Midbrain (tissue), 1 donor: ENCODE data around the gene GLA.

ENCODE experiments used
- DNase-seq: peaks from one replicate; lab custom pipeline; 2025; lab: John Stamatoyannopoulos, UW

The GLA gene

DNA sequence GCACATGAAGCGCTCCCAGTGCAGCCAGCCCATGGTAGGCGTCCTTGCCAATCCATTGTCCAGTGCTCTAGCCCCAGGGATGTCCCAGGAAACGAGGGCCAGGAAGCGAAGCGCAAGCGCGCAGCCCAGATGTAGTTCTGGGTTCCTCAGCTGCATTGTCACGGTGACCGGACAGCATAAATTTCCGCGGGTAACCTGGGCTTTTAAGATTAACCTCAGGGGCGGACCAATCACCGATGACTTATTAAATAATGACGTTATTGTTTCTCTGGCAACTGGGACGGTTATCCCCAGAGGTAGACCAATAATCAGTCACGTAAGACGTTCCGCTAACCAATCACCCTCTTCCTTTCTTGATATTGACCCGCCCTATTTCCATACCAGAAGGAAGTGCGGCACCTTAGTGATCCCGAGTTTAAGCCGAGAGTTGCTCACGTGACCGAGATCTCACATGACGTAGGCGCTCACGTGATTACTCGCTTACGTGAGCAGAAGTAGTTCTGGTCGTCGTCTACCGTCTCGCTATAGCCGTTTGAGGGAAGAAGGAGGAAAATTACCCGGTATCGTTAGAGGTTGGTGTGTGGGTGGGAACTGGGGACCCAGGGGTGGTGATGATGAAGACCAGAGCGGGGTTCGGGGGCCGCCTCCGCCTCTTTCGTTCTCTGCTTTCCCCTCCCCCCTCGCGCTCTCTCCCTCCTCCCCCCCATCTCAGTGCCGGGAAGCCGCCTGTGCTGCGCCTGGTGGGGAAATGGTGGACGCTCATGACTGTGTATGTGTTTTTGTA is at the start of gene GLA, which contains the start of gene HNRNPH2:
Gene GLA (minus strand): TSS at position 178 of the 784 bp plus-strand sequence. CDS start 22 bp downstream, at position 156.
Gene HNRNPH2 (plus strand): TSS at position 475 of the 784 bp plus-strand sequence. CDS start 3,767 bp downstream, outside the sequence.
- peak; percentile 90 for DNase-seq

- no peak for DNase-seq
Observed at GRCh38 chrX:101452056-101452455, 44.3 kb upstream of the GLA start.

DNA sequence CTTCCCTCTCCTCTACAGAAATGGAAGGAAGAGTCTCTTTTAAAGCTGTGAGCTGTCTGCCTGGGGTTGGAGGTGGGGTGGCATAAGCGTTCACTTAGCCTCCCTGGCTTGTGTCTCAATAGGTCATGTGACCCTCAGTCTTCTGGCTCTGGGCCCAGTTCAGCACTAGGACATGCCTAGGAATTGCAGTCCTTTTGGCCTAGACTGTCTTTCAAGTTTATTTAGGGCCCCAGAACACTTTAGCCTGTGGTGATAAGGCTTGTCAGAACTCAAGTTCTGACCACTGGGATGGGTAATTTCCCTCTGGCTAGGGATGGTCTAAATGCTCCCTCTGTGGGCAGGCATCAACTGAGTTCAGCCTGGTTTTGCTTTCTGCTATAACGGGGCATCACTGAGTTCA is 43.2 kb upstream of the GLA start:
- no peak for DNase-seq

- DNase-seq = no peak
Observed at GRCh38 chrX:101450085-101450484, 42.4 kb upstream of the GLA start.

GRCh38 chrX:101449279-101449678 is 41.6 kb upstream of the GLA start:
- DNase-seq = no peak

DNA sequence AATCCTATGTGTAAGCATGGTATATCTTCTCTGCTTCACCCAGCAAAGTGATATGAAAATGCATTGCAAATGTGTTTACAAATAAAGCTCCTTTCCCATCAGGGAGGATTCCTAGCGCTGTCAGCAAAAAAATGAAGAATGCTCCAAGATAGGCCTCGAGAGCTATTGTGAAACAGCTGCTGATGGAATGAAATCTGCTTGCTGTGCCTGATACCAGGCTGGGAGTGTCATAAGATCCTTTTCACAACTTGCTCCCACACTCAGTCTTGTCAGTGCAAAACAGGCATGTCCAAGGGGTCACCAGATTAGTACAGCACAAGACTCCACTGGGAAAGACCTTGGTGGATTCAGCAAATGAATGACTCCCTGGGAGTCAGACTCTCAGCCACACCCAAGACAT is 34.4 kb upstream of the GLA start:
- DNase-seq = no peak

GRCh38 chrX:101430457-101431078 is 22.8 kb upstream of the GLA start:
- no peak for DNase-seq

DNA sequence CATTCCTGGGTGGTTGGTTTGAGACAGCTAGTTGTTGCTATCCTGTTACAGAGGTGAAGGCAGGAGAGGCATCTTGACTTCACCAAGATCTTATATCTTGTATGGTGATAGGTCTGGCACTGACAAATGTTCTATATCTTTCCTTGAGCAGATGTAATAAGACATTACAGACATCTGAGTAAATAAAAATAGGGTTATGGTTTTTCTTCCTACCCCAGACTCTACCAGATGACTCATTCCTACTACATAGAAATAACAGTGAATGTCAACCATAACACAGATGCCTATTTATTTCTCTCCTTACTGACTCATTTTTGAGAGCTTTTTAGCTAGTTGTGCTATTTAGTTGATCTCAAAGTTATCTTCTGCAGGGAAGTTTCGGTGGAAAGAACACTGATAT is 22.2 kb upstream of the GLA start:
- DNase-seq = no peak

DNA sequence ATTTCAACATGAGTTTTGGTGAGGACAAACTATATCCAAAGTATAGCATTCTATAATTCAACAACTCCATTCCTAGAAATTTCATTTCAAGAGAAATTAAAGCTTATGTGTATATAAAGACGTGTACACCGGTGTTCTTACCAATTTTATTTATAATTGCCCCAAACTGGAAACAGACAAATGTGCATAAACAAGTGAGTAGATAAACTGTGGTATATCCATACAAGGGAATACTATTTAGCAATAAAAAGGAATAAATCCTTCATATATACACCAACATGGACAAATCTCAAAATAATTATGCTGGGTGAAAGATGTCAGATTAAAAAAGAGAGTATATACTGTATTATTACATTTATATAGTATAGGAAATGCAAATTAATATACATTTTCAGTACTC is 20.2 kb upstream of the GLA start:
- no peak for DNase-seq

GRCh38 chrX:101419489-101419888 is 11.8 kb upstream of the GLA start:
- no peak for DNase-seq

DNA sequence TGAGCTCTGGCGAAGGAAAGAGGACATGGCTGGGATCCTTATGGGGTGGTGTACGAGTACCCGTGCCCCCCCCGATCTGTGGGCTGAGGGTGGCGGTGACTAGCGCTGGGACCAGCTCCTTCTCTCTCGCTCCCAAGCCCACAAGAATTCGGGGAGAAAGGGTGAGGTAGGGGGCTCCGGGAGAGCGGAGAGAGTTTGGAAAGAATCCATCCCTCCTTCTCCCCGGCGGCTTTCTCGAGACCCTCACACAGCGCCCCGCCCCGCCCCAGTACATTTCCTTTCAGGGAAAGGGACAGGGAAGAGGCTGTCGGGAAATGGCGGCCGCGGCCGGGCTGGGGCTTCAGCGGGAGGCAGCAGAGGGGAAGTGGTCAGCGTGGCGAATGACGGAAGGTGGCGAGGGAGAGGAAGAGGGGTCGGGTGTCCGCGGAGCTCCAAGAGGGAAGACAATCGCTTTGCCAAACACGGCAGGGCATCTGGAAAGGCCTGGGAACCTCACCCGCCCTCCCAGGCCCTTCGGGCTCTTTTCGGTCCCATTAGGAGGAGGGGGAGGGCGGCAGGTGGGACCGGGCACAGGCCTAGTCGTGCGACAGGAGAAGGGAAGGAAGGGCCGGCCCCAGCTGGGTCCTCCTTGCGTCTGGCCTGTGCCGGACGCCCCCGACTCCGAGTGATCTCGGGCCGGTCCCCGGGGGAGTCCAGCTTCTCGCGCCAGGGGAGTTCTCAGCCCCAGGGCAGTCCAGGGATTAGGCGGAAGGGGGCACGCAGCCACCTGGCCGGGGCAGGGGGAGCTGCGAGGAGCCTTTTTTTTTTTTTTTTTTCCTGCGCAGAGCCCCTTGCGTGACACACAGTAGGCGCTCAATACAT is 10.5 kb upstream of the GLA start:
- peak; percentile 38 for DNase-seq

GRCh38 chrX:101417190-101417589 is 9.5 kb upstream of the GLA start:
- DNase-seq = no peak

DNA sequence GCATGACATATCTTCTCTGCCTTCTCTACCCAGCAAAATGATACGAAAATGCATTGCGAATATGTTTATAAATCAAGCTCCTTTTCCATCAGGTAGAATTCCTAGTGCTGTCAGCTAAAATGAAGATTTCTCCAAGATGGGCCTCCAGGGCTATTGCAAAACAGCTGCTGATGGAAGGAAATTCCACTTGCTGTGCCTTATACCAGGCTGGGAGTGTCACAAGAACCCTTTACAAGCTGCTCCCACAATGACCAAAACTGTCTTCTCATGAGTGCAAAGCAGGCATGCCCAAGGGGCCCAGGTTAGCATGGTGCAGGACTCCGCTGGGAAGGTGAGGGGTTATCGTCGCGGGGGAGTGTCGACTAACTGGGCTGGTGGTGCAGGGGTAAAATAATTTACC is 9.0 kb upstream of the GLA start:
- DNase-seq = no peak

DNA sequence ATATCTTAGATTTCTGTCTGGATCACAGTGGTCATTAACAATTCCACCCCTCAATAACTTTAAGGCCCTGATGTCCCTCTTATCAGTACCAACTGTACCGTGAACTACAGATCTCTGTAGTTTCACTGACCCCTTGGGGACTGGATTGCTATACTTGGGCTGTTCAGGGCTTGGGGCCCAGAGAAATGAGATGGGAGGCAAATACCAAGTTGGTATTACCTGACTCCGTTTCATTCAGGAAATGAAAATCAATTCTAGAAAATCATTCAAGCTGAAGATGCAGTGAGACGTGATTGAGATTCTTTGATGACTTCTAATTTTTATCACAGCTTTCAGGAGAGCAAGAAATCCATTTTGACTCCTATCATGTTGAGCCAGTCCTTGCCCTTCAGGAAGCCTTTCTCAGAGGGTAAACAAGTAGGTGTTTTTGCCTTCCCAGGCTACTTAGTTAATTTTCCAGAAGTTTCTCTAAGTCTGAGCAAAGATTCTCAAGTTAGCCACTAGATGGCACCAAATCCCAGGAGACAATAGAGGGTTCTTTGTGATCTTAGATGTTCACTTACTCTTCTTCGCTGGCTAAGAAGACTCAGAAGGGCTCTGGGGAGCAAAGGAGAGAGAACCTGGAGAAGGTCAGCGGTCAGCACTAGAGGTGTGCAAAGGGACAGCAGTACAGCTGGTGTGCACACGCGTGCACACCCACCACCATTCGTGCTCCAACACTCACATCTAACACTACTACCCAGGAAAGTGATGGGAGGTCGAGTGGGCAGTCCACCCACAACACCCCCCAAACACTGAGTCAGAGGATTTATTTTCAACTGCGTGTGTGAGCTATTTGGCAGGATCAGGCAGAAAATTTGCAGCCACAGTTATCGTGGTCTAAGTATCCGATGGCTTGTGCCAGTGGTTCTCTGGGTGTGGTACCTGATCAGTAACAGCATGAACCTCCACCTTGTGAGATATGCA is 7.7 kb upstream of the GLA start:
- peak; percentile 76 for DNase-seq

DNA sequence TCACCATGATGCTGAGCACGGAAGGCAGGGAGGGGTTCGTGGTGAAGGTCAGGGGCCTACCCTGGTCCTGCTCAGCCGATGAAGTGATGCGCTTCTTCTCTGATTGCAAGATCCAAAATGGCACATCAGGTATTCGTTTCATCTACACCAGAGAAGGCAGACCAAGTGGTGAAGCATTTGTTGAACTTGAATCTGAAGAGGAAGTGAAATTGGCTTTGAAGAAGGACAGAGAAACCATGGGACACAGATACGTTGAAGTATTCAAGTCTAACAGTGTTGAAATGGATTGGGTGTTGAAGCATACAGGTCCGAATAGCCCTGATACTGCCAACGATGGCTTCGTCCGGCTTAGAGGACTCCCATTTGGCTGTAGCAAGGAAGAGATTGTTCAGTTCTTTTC is 4.3 kb upstream of the GLA start:
- DNase-seq = no peak

DNA sequence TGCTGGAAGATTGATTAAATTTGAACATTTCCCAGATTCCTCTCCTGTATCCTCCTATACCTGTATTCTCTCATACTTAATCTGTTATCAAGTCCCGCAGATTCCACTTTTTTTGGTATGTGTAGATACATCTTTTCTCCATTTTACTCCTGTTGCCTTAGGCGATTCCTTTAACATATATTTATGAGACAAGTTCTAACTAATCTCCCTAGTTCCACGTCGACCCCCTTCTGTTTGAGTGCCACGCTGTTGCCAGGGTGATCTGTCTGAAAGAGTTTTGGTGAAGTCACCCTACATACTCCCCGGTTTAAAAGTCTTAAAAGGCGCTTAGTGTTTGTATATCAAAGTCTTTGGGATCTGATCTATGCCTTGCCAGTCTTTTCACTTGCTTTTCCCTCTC is 2.7 kb upstream of the GLA start:
- no peak for DNase-seq

GRCh38 chrX:101409043-101409442 is 1.3 kb upstream of the GLA start:
- no peak for DNase-seq

DNA sequence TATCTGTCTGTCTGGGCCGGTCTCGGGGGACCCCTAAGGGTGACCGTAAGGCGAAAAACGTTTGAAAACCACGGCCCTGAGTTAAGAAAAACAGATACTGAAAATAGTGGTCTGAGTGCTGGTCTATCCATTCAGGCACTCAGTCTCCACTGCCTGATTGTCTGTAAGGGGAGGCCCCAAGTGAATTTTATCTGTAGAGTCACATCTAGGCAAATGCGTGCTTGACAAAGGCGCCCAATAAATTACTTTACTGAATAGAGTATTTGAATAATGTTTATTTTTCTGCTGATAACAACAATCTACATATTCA is 762 bp upstream of the GLA start:
- DNase-seq = no peak

- DNase-seq = no peak
Observed at GRCh38 chrX:101407167-101407747, 468 bp downstream of the GLA start.

GRCh38 chrX:101399825-101400224 is 7.9 kb downstream of the GLA start:
- DNase-seq = no peak

- DNase-seq = no peak
Observed at GRCh38 chrX:101398694-101399093, 9.0 kb downstream of the GLA start.
